MM.1S (cell line): ENCODE measurements around the gene NSD2.

Source experiments
- DNase-seq: peaks from one replicate; pipeline ENCODE4 v3.0.0-alpha.2; 2015
- H2AFZ ChIP-seq: fragments of 300-600 bp; sonication (generic); 2 replicates; pipeline ENCODE4 v1.6.0; 2016; ENCODE audit warnings: antibody characterized with exemption, low read length
- H3F3A ChIP-seq: fragments of 300-600 bp; sonication (generic); 2 replicates; pipeline ENCODE4 v1.6.1; 2016; ENCODE audit warnings: mild to moderate bottlenecking, antibody characterized with exemption, low read length, moderate library complexity, mixed read lengths; ENCODE audit not compliant: insufficient read depth
- H3K27ac ChIP-seq: fragments of 300-600 bp; sonication (generic); 2 replicates; pipeline ENCODE4 v1.5.1; 2016; ENCODE audit warnings: mild to moderate bottlenecking, low read length
- H3K27me3 ChIP-seq: fragments of 300-600 bp; sonication (generic); replicated peaks from 2 replicates; pipeline ENCODE4 v1.6.0; 2016; ENCODE audit warnings: low read length; ENCODE audit not compliant: insufficient read depth
- H3K36me3 ChIP-seq: fragments of 300-600 bp; sonication (generic); replicated peaks from 2 replicates; pipeline ENCODE4 v1.6.1; 2016; ENCODE audit warnings: mild to moderate bottlenecking, low read length, mixed read lengths; ENCODE audit not compliant: insufficient read depth
- H3K4me1 ChIP-seq: fragments of 300-600 bp; sonication (generic); 2 replicates; pipeline ENCODE4 v1.6.1; 2016; ENCODE audit warnings: low read length, mixed read lengths
- H3K4me2 ChIP-seq: fragments of 300-600 bp; sonication (generic); 2 replicates; pipeline ENCODE4 v1.6.0; 2016; ENCODE audit warnings: low read depth, low read length
- H3K4me3 ChIP-seq: fragments of 300-600 bp; sonication (generic); 2 replicates; pipeline ENCODE4 v1.5.1; 2016; ENCODE audit warnings: low read length, mixed read lengths
- H3K79me2 ChIP-seq: fragments of 300-600 bp; sonication (generic); 2 replicates; pipeline ENCODE4 v1.6.1; 2016; ENCODE audit warnings: mixed run types, low read length, mixed read lengths
- H3K9ac ChIP-seq: fragments of 300-600 bp; sonication (generic); 2 replicates; pipeline ENCODE4 v1.6.1; 2016; ENCODE audit warnings: low read length, mixed read lengths
- H3K9me2 ChIP-seq: fragments of 300-600 bp; sonication (generic); replicated peaks from 2 replicates; pipeline ENCODE4 v1.6.1; 2016; ENCODE audit warnings: mild to moderate bottlenecking, low read length, mixed read lengths; ENCODE audit not compliant: insufficient read depth
- H3K9me3 ChIP-seq: fragments of 300-600 bp; sonication (generic); replicated peaks from 2 replicates; pipeline ENCODE4 v1.6.1; 2016; ENCODE audit warnings: mild to moderate bottlenecking, low read length, mixed read lengths; ENCODE audit not compliant: insufficient read depth
- H4K20me1 ChIP-seq: fragments of 300-600 bp; sonication (generic); 2 replicates; pipeline ENCODE4 v1.6.1; 2016; ENCODE audit warnings: mild to moderate bottlenecking, low read length, moderate library complexity, mixed read lengths; ENCODE audit not compliant: insufficient read depth
- EZH2 ChIP-seq: fragments of 300-600 bp; sonication (generic); optimal IDR thresholded peaks from 2 replicates; pipeline ENCODE3; 2017; ENCODE audit warnings: low read depth, mild to moderate bottlenecking, antibody characterized with exemption, low read length, mixed read lengths
- EZH2phosphoT487 ChIP-seq: fragments of 300-600 bp; sonication (generic); IDR thresholded peaks from 2 replicates; pipeline ENCODE4 v1.6.1; 2018; ENCODE audit warnings: antibody characterized with exemption, low read length
- TF ChIP-seq, protein P1 (sequence below): fragments of 300-600 bp; sonication (generic); IDR thresholded peaks from 2 replicates; pipeline ENCODE4 v1.5.1; 2016; ENCODE audit warnings: antibody characterized with exemption, low read length, mixed read lengths

NSD2 gene

DNA sequence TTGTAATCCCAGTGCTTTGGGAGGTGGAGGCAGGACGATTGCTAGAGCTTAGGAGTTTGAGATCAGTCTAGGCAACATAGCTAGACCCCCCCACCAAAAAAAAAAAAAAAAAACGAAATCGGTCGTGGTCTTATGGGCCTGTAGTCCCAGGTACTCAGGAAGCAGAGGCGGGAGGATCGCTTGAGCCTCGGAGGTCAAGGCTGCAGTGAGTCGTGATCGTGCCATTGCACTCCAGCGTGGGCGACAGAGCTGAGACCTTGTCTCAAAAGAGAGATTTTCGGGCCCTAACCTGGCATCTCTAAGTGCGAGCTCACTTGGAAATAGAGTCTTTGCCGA, 8.3 kb upstream of the NSD2 start:
- Histone ChIP-seq H3K9ac (no peak overlapping the region), H3K4me3 (no peak overlapping the region), H3K9me3 (no peaks in the 10 kb centered on the region), H3K27ac (no peak overlapping the region), H3F3A (no peaks in the 10 kb centered on the region), H3K4me1 (no peaks in the 10 kb centered on the region), H3K27me3 (no peaks in the 10 kb centered on the region), H4K20me1 (no peaks in the 10 kb centered on the region), H3K9me2 (no peaks in the 10 kb centered on the region), H3K36me3 (no peaks in the 10 kb centered on the region), H2AFZ (no peak overlapping the region), H3K4me2 (no peak overlapping the region), H3K79me2 (no peaks in the 10 kb centered on the region)
- DNase-seq: no peak
- no peak for TF ChIP-seq EZH2
- TF ChIP-seq, protein P1, sequence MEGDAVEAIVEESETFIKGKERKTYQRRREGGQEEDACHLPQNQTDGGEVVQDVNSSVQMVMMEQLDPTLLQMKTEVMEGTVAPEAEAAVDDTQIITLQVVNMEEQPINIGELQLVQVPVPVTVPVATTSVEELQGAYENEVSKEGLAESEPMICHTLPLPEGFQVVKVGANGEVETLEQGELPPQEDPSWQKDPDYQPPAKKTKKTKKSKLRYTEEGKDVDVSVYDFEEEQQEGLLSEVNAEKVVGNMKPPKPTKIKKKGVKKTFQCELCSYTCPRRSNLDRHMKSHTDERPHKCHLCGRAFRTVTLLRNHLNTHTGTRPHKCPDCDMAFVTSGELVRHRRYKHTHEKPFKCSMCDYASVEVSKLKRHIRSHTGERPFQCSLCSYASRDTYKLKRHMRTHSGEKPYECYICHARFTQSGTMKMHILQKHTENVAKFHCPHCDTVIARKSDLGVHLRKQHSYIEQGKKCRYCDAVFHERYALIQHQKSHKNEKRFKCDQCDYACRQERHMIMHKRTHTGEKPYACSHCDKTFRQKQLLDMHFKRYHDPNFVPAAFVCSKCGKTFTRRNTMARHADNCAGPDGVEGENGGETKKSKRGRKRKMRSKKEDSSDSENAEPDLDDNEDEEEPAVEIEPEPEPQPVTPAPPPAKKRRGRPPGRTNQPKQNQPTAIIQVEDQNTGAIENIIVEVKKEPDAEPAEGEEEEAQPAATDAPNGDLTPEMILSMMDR: no peak
- no peak for TF ChIP-seq EZH2phosphoT487

DNA sequence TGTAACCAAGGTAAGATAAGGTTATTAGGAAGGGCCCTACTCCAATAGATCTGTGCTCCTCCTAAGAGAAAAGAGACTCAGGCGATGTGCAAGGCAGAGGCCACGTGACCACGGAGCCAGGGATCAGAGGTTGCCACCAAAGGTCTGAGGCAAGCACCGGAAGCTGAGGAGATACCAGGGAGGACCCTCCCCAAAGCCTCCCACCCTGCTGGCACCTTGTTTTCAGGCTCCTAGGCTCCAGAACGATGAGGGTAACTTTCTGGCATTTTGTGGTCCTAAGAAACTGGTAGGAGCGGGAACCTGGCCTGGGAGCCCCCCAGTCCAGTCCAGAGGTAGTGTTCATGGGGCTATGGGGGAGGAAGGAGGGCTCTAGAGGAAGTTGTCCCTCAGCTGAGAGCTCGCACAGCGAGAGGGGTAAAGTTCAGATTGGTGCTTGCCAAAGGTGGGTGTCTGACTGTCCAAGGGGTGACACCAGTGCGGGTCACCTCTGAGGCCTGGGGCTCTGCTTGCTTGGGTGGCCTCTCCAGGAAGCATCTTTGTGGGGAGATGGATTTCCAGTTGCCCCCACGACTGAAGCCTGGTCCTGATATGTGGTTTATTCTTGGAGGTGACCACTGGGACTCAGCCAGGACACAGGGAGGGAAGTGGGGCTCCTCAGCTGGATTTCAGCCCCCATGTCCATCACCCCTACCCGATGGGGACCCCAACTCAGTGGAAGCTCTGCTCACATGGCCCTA, 7.7 kb upstream of the NSD2 start:
- H3K79me2 ChIP-seq: no peaks in the 10 kb centered on the region
- no peaks in the 10 kb centered on the region for H3K4me1 ChIP-seq
- no peak overlapping the region for H3K27ac ChIP-seq
- no peaks in the 10 kb centered on the region for H3K36me3 ChIP-seq
- H4K20me1 ChIP-seq: no peaks in the 10 kb centered on the region
- TF ChIP-seq, protein P1: no peak
- TF ChIP-seq EZH2 (no peak), EZH2phosphoT487 (no peak)
- no peaks in the 10 kb centered on the region for H3F3A ChIP-seq
- H3K9ac ChIP-seq: no peak overlapping the region
- no peak for DNase-seq
- no peaks in the 10 kb centered on the region for H3K9me3 ChIP-seq
- no peak overlapping the region for H3K4me2 ChIP-seq
- H3K27me3 ChIP-seq: no peaks in the 10 kb centered on the region
- no peaks in the 10 kb centered on the region for H3K9me2 ChIP-seq
- H2AFZ ChIP-seq: no peak overlapping the region
- H3K4me3 ChIP-seq: no peak overlapping the region

DNA sequence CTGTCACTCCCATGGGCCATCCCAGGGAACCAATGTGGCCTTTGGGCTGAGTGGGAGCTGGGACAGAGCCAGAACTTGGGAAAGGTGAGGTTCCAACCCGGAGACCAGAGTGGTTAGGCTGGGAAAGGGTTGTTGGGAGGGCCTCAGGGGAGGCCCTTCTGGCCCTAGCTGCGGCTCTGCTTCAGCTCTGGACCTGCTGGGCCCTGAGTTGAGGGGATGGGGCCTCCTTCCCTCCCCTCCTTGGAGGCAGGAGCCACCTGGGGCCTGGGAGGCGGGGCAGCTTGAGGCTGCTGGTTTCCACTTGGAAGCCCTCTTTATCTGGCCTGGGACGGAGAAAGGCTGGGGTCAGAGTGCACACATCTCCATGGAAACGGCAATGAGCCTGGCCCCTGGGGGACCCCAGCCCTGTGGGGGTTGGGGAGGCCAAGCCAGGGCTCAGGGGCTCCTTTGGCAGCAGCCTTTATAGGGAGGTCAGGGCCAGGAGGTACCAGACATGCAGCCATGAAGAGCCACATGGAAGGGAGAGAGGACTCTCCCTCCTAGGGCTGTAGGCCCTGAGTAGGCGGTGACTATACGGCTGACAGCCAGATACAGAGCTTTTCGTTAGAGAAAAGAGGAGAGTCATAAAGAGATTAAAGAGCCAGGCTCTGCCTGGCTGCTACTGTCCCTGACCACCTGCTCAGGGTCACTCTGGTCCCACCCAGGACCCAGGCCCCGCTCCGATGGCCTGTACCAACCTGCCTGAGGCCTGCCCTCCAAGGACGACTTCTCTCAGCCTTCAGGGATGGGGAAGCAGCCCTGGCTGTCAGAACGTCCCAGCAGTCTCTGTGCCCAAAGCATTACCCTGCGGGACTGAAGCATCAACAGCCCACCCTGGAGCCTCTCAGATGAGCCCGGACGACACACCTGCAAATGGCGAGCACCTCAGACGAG, 6.9 kb upstream of the NSD2 start:
- Histone ChIP-seq H3K9me2 (no peaks in the 10 kb centered on the region), H3K4me2 (no peak overlapping the region), H3F3A (peaks cover 2% of the 10 kb centered on the region; the same call in 1 of the 2 replicates), H3K4me1 (no peaks in the 10 kb centered on the region), H3K27ac (no peak overlapping the region), H3K36me3 (no peaks in the 10 kb centered on the region), H3K27me3 (no peaks in the 10 kb centered on the region), H3K4me3 (no peak overlapping the region), H4K20me1 (no peaks in the 10 kb centered on the region), H3K79me2 (no peaks in the 10 kb centered on the region), H3K9me3 (no peaks in the 10 kb centered on the region), H2AFZ (no peak overlapping the region), H3K9ac (no peak overlapping the region)
- TF ChIP-seq, protein P1: no peak
- TF ChIP-seq EZH2phosphoT487: no peak
- no peak for TF ChIP-seq EZH2
- DNase-seq: no peak
